GM21717 (cell line): ENCODE data around the gene RBM4B.

Source experiments
- ATAC-seq: cut with Tn5 transposase; IDR thresholded peaks from one replicate; pipeline ENCODE4 v1.9.1; 2021; ENCODE audit warnings: mild to moderate bottlenecking, moderate library complexity; ENCODE audit not compliant: unreplicated experiment

Gene RBM4B

DNA sequence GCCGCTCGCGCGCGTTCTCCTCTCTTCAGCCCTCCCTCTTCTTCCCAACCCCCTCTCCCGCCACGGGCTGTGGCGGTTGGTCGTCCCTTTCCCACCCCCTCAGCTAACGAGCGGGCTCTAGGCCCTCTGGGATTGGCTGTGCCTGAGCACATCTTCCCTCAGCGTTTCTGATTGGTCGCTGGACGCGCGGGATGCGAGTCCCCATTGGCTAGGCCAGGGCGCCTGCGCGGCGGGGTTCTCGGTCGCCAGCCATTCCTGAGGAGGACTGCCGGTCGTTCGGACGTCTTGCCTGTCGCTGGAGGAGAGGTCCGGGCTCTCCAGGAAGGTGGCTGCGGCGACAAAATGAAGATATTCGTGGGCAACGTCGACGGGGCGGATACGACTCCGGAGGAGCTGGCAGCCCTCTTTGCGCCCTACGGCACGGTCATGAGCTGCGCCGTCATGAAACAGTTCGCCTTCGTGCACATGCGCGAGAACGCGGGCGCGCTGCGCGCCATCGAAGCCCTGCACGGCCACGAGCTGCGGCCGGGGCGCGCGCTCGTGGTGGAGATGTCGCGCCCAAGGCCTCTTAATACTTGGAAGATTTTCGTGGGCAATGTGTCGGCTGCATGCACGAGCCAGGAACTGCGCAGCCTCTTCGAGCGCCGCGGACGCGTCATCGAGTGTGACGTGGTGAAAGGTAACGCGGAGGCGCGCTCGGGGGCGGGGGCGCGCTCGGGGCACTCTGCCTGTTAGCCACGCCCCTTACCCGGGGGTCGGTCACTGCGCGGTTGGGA, 61.1 kb downstream of the RBM4B start, which contains the start of gene RBM14:
Gene RBM14, plus strand, starts transcription at position 252 of the 776 bp plus-strand sequence. Its CDS starts 91 bp downstream, at position 343.
- ATAC-seq: peak; percentile 74
